Duodenal mucosa (tissue), 2 donors: ENCODE results near the gene TNFAIP8L1.

ENCODE experiments used
- H3K27ac ChIP-seq: one replicate; pipeline ENCODE4 v1.7.0; 2013; ENCODE audit warnings: low read depth, low read length
- H3K27me3 ChIP-seq, 2 donors: one replicate each; pipeline ENCODE4 v1.7.0; 2013; ENCODE audit warnings: low read length in 2 of 2, control low read depth in 1 of 2; ENCODE audit not compliant: insufficient read depth in 2 of 2, control insufficient read depth in 1 of 2
- H3K36me3 ChIP-seq, 2 donors: one replicate each; pipeline ENCODE4 v1.7.0; 2013; ENCODE audit warnings: low read length in 2 of 2, control low read depth in 1 of 2; ENCODE audit not compliant: insufficient read depth in 2 of 2, control insufficient read depth in 1 of 2
- H3K4me1 ChIP-seq, 2 donors: one replicate each; pipeline ENCODE4 v1.7.0; 2013; ENCODE audit warnings: low read length in 2 of 2, control low read depth in 1 of 2; ENCODE audit not compliant: insufficient read depth in 2 of 2, control insufficient read depth in 1 of 2
- H3K4me3 ChIP-seq, 2 donors: one replicate each; pipeline ENCODE4 v1.7.0; 2013; ENCODE audit warnings: low read length in 2 of 2, low read depth in 1 of 2
- H3K9ac ChIP-seq, 2 donors: one replicate each; pipeline ENCODE4 v1.7.0; 2013; ENCODE audit warnings: low read length in 2 of 2, low read depth in 1 of 2
- H3K9me3 ChIP-seq, 2 donors: one replicate each; pipeline ENCODE4 v1.7.0; 2013; ENCODE audit warnings: low read length in 2 of 2, control low read depth in 1 of 2; ENCODE audit not compliant: control insufficient read depth in 1 of 2

Gene TNFAIP8L1

GRCh38 chr19:4647676-4648644 lies 8.6 kb downstream of the TNFAIP8L1 start:
- peaks cover 0 to 18% of the 10 kb centered on the region in 2 donors for H3K36me3 ChIP-seq
- H3K9ac ChIP-seq = peak overlapping the region in 1 of 2 donors; percentile 18
- H3K27ac ChIP-seq = peak overlapping the region; percentile 63
- no peaks in the 10 kb centered on the region for H3K4me1 ChIP-seq
- no peak overlapping the region for H3K4me3 ChIP-seq
- no peaks in the 10 kb centered on the region for H3K9me3 ChIP-seq
- H3K27me3 ChIP-seq = no peaks in the 10 kb centered on the region

DNA sequence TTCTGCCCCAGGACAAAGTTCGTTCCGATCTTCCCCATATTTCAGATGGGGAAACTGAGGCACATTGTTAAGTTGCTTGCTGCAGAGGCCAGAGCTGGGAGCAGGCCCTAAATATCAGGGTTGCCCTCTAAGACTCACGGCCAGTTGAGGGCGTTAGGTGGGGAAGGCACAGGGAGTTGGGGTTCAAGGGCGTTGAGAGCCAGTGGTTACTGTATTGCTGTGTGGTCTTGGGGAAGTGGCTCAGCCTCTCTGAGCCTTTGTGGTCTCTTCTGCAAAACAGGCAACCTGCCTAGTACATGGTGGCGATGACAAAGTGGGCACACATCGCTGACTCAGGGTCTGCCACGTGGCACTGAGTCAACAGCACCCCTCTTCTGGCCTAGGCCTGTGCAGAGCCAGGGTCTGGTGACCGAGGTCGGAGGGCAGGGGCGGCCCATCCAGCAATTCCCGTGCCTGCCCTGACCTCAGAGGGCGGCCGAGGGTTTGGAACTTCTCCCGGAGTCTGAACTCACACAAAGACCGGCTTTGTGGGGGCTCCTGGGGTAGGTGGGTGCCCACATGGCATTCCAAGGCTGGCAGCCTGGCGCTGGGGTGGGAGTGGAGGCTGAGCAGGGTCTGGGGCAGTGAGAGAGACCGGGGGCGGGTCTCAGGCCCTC lies 10.2 kb downstream of the TNFAIP8L1 start:
- H3K36me3 ChIP-seq = peaks cover 0 to 24% of the 10 kb centered on the region in 2 donors
- no peaks in the 10 kb centered on the region for H3K27me3 ChIP-seq
- H3K9me3 ChIP-seq = no peaks in the 10 kb centered on the region
- no peak overlapping the region for H3K4me3 ChIP-seq
- no peak overlapping the region for H3K27ac ChIP-seq
- no peaks in the 10 kb centered on the region for H3K4me1 ChIP-seq
- no peak overlapping the region for H3K9ac ChIP-seq

- peaks cover 0 to 29% of the 10 kb centered on the region in 2 donors for H3K36me3 ChIP-seq
- H3K27me3 ChIP-seq = no peaks in the 10 kb centered on the region
- H3K4me3 ChIP-seq = no peak overlapping the region
- no peaks in the 10 kb centered on the region for H3K4me1 ChIP-seq
- no peaks in the 10 kb centered on the region for H3K9me3 ChIP-seq
- H3K27ac ChIP-seq = no peak overlapping the region
- H3K9ac ChIP-seq = no peak overlapping the region
These were observed 10.8 kb downstream of the TNFAIP8L1 start for GRCh38 chr19:4650159-4650558.

- Histone ChIP-seq H3K36me3 (peaks cover 0 to 40% of the 10 kb centered on the region in 2 donors), H3K9me3 (no peaks in the 10 kb centered on the region), H3K4me3 (no peak overlapping the region), H3K27me3 (no peaks in the 10 kb centered on the region), H3K27ac (no peak overlapping the region), H3K4me1 (no peaks in the 10 kb centered on the region), H3K9ac (no peak overlapping the region)
These were observed 12.8 kb downstream of the TNFAIP8L1 start for GRCh38 chr19:4652075-4652474.

DNA sequence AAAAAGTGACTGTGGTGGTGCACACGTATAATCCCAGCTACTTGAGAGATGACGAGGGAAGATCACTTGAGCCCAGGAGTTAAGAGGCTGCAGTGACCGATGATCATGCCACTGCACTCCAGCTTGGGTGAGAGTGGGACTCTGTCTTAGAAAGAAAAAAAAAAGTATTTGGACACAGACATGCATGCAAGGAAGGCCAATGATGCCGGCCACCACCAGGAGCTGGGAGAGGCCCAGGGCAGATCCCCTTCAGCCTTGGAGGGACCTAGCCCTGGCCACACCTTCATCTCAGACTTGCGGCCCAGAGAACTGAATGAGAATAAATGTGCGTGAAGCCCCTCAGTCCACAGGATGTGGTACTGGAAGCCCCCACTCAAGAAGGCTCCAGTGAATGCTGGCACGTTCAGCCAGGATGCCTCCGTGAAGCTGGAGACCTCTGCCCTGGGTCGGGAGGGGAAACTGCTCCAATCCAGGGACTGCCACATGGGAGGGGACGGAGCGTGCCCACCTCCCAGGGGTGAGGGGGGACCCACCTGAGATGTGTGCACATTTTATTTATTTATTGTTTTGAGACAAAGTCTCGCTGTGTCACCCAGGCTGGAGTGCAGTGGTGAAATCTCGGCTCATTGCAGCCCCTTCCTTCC lies 14.6 kb downstream of the TNFAIP8L1 start:
- no peak overlapping the region for H3K9ac ChIP-seq
- H3K4me1 ChIP-seq = no peaks in the 10 kb centered on the region
- no peak overlapping the region for H3K4me3 ChIP-seq
- peaks cover 0 to 57% of the 10 kb centered on the region in 2 donors for H3K36me3 ChIP-seq
- H3K27ac ChIP-seq = no peak overlapping the region
- H3K9me3 ChIP-seq = no peaks in the 10 kb centered on the region
- H3K27me3 ChIP-seq = no peaks in the 10 kb centered on the region

DNA sequence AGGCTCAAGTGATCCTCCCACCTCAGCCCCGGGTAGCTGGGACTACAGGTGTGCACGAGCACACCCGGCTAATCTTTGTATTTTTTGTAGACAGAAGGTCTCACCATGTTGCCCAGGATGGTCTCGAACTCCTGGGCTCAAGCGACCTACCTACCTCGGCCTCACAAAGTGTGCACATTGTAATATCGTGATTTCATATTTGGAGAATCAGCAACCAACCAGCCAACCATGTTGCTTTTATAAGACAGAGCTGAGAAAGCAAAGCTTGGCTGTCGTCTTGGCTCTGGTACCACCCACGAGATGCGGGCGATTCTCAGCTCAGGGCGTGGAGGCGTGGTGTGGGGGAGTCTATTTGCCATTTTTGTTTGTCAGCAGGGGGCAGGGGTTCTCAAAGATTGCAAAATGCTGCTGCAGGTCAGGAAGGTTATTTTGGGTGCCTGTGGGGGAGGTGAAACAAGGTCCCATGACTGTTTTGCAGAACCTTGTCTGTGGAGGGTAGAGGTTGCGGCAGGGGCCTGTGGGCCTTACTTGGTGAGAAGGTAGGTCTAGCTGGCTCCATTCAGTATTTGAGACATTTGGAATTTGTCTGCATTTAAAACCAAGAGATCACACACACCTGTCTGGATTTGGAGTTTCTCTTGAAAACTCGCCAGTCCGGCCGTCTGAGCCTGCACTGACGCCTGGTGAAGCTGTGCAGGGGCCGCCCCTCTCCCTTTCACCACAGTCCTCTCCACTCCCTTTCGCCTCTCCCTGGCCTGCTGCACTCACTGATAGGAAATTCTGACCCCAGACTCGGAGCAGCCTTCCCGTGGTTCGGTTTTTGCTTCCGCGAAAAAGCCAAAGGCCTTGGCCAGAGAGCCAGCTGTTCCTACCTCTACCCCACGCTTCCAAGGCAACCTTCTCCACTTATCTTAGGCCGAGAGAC lies 15.4 kb downstream of the TNFAIP8L1 start:
- Histone ChIP-seq H3K36me3 (peaks cover 6 to 58% of the 10 kb centered on the region in 2 donors), H3K9me3 (no peaks in the 10 kb centered on the region), H3K9ac (no peak overlapping the region), H3K27ac (no peak overlapping the region), H3K4me3 (no peak overlapping the region), H3K4me1 (no peaks in the 10 kb centered on the region), H3K27me3 (no peaks in the 10 kb centered on the region)

DNA sequence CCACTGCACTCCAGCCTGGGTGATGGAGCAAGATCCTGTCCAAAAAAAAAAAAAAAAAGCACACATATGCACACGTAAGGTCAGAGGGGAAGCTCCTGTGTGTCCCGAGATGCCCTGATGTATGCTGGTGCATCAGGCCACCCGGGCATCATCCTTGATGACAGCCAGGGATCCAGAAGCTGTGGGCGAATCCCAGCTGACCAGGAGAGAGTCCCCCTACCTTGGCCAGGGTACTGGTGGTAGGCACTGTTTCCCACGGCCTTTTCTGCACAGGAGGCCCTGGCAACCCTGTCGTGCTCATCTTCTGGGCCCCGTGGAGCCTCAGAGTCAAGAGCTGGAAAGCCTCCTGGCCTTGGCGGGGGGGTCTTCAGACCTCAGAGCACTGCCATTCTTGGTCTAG lies 16.8 kb downstream of the TNFAIP8L1 start:
- H3K4me3 ChIP-seq = no peak overlapping the region
- no peaks in the 10 kb centered on the region for H3K9me3 ChIP-seq
- H3K36me3 ChIP-seq = peaks cover 9 to 68% of the 10 kb centered on the region in 2 donors
- no peak overlapping the region for H3K9ac ChIP-seq
- H3K27me3 ChIP-seq = no peaks in the 10 kb centered on the region
- H3K4me1 ChIP-seq = no peaks in the 10 kb centered on the region
- H3K27ac ChIP-seq = no peak overlapping the region

DNA sequence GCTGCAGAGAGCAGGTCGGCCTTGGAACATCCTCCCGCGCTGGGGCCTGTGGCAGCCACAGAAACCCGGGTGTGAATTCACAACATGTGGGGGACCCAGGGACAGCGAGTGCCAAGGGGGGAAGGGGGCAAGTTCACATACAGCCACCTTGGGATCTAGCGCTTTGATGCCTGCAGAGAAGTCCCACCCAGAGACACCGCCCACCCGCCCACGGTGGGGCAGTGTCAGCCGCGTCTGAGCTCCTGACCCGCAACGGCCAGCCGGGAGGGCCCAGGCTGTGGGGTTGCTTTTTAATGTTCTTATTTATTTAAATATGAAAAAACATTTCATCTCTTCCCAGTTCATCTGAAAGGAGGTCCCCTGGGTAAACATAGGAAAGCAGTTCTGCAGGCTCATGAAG lies 17.9 kb downstream of the TNFAIP8L1 start:
- H3K9ac ChIP-seq = no peak overlapping the region
- H3K27me3 ChIP-seq = no peaks in the 10 kb centered on the region
- H3K4me3 ChIP-seq = no peak overlapping the region
- H3K27ac ChIP-seq = no peak overlapping the region
- peaks cover 9 to 67% of the 10 kb centered on the region in 2 donors for H3K36me3 ChIP-seq
- H3K9me3 ChIP-seq = no peaks in the 10 kb centered on the region
- H3K4me1 ChIP-seq = no peaks in the 10 kb centered on the region

DNA sequence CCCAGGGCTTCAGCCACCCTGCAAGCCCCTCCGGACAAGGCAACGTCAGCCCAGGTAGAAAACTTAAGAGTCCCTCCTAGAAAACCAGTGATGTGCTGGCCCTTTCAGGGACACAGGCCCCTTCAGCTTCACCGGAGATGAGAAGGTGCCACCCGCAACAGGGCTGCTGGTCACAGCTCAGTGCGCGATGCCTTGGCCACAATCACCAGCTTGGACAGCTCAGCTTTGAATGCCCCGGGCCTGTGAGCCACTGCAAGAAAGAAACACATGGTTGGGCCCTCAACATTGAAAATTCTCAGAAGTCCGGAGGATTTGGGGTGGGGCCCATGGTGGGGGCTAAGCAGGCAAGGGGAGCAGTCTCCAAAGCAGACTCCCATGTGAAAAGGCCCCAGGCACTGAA lies 18.5 kb downstream of the TNFAIP8L1 start:
- no peaks in the 10 kb centered on the region for H3K9me3 ChIP-seq
- peaks cover 9 to 68% of the 10 kb centered on the region in 2 donors for H3K36me3 ChIP-seq

More for the DNA sequence above, 18.5 kb downstream of the TNFAIP8L1 start:
- no peak overlapping the region for H3K9ac ChIP-seq
- no peaks in the 10 kb centered on the region for H3K4me1 ChIP-seq
- H3K27me3 ChIP-seq = no peaks in the 10 kb centered on the region
- no peak overlapping the region for H3K4me3 ChIP-seq
- H3K27ac ChIP-seq = no peak overlapping the region
